ENCODE results near the gene CBX4.

CBX4 gene

DNA sequence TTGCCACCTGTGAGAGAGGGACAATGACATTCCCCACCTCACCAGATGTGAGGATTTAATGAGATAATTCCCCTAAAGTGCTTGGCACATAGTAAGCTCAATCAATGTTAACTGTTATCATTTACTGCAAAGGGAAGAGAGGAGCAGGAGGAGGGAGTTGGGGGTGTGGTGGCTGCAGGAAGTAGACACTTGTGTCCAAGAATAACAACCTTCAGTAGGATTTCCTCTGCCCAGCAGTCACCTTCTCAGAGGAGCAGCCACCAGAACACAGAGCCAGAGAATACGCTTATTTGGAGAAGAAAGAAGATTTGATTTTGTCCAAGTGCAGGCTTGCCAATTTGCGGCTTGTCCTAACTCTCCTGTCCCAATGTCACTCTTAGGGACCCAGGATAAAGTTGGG lies 10.2 kb downstream of the CBX4 start:
- no peak for DNase-seq

- no peak for DNase-seq
Measured at GRCh38 chr17:79826841-79827578, 12.2 kb downstream of the CBX4 start.

DNA sequence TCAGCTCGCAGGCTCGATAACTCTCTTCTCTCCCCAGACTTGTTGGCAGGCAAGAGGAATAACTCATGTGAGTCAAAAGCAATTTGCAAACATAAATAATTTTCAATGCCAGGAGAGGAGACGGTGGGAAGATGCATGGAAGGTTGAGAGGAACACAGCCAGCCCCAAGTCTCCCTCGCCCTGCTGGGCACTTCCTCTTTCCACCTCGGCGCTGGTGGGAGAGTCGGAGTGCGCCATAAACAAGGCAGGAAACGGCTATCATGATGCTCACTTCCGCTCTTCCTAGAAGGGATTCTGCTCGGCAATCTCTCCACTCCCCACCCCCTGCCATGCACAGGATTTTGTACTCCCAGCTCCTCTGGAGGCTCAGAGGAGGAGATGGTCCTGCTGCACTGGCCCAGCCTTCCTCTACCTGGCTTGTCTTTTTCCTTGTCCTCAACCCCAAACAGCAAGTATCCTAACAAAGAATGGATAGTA lies 13.0 kb downstream of the CBX4 start:
- no peak for DNase-seq

- no peak for DNase-seq
Measured at GRCh38 chr17:79825580-79825921, 13.7 kb downstream of the CBX4 start.

DNA sequence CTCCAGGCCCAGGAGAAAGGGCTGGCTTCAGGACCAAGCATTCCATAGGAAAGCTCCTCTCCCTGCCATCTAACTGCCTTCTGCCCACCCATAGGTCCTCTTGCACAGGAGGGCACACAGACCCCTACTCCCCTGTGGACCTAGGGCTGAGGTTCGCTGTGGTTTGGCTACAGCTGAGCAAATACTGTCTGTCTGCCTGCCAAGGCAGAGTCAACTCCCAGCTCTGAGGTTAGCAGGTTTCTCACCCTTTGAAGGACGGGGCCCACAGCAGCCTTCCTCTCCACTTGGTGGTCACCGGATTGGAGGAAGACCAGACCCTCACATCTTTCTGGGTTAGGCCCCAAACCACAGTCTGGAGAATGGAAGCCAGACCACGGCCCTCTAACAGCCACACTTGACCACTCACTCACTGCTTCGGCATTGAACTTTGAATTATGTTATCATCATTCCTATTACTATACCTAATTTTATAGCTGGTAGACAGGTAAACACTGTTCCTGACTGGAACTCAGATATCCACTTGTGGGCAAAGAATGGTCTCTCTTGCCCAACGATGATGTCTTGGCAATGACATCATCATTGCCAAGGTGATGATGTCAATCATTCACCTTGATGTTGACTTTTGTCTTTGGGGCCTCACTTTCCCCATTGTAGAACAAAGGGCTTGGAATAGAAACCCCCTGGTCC lies 14.2 kb downstream of the CBX4 start:
- no peak for DNase-seq

DNA sequence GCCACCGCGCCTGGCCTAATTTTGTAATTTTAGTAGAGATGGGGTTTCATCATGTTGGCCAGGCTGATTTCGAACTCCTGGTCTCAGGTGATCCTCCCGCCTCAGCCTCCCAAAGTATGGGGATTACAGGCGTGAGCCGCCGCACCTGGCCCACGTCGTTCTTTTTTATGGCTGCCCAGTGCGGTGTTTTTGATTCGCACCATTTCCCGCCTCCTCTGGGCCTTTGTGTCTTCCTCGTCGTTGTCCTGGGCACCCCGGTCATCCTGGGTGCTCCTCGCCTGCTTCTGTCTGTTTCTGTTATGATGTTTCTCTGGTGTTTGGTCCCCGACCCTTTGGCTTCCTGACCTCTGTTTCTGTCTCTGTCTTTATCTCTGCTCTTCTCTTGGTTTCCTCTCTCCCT lies 15.0 kb downstream of the CBX4 start:
- no peak for DNase-seq

- DNase-seq: no peak
Measured at GRCh38 chr17:79822583-79823124, 16.6 kb downstream of the CBX4 start.

- DNase-seq: no peak
Measured at GRCh38 chr17:79821331-79822095, 17.7 kb downstream of the CBX4 start.

- no peak for DNase-seq
Measured at GRCh38 chr17:79820959-79821330, 18.3 kb downstream of the CBX4 start.

DNA sequence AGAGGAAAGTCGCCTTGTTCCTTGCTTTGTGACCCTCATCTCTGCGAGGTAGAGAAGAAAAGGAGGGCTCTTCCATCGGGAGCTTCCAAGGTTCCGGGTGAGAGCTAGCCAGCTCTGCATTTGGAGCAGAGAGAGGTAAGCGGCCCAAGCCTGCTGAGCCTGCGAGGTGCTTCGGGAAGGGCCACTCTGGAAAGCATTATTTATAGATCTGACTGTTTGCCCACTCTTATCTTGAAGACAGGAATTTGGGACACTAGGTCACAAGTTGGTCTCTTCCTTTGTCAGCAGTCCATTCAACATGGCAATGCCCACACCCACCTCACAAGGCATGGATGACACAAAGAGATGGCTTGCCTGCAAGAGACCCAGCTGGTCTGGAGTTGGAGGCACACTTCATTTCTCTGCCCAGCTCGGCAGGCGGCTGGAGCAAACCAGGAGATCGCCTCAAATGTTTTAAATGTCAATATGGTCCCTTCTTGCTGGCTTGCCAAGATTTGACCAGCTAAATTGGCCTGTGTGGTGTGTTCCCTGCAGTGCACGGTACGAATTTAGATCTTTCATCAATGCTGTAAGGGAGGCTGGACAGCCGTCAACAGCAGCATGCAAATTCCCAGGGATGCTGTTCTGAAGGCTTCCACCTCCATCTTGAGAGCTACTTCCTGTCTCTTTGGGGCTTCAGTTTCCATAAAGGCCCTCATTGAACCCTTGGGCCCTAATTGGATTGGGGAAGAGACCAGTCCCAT lies 19.5 kb downstream of the CBX4 start:
- no peak for DNase-seq

DNA sequence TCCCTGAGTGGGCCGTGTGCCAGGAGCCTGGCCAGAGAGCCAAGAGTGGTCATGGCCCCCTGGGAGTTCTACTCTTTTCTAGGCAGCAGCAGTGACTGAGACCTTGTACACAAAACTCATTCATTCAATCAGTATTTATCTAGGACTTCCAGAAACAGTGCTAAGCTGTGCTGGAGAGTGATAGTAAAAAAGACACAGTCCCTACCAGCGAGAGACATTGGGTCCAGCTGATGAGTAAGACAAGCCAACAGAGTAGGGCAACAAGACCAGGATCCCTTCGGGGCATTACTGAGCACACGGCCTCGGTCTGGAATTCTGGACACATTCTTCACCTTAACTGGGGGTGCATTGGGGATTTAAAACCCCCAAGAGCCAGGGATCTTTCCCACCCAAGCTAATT lies 20.2 kb downstream of the CBX4 start:
- DNase-seq: no peak

DNA sequence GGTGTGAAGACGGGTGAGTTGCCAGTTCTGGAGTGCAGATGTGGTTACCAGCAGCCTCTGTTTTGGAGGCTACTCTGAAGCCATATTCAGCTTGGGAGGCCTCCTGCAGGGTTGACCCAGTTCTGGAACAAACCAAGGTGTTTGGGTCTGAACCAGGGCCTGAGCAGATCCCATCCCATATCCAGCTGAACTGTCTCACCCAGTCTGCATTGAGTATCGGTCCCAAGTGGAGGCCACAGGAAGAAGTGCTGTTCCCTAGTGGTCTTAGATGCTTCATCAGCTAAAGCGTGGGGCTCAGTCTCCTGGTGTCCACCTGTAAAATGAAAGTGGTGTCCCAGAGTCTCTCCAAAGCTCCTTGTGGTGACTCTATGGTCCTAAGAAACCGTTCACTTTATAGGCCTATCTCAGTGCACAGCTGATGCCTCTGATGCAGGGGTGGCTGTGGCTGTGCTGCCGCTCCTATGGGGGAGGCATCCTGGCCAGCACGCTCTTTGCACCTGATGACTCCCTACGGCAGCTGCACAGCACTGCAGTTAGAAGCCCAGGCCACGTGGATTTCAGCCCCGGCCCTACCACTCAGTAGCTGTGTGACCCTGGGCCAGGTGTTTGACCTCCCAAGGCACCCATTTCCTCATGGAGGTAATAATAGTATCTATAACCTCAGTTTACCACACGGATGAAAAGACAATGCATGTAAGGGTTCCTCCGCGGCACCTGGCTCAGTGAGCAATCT lies 21.0 kb downstream of the CBX4 start:
- no peak for DNase-seq

DNA sequence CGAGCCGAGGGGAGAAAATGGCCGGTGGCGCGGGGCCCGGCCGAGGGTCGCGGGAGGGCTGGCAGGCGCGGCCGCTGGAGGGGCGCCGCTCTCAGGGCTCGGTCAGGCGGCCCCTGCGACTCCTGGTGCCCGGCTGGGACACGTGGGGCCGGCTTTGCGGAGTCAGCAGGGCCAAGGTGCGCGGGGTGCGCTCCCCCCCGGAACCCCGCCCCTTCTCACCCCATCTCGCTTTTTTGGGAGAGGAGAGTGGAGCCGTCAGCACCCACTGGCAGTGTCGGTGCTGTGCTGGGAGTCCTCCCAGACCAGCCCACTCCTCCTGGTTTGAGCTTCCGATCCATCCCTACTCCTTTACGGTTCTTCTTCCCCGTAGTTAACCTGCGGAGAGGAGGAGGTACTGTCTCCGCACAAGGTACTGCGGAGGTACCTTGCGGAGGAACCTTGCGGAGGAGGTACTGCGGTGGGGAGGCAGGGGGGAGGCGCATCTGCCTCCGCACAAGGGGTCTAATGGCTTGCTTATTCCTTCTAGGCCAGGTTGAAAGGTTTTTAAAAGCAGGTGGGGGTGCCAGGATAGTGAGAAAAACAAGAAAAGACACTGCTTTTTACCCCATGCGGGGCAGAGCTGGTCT lies 23.3 kb downstream of the CBX4 start:
- DNase-seq: no peak

GRCh38 chr17:79814974-79815835 lies 24.0 kb downstream of the CBX4 start:
- DNase-seq: no peak

DNA sequence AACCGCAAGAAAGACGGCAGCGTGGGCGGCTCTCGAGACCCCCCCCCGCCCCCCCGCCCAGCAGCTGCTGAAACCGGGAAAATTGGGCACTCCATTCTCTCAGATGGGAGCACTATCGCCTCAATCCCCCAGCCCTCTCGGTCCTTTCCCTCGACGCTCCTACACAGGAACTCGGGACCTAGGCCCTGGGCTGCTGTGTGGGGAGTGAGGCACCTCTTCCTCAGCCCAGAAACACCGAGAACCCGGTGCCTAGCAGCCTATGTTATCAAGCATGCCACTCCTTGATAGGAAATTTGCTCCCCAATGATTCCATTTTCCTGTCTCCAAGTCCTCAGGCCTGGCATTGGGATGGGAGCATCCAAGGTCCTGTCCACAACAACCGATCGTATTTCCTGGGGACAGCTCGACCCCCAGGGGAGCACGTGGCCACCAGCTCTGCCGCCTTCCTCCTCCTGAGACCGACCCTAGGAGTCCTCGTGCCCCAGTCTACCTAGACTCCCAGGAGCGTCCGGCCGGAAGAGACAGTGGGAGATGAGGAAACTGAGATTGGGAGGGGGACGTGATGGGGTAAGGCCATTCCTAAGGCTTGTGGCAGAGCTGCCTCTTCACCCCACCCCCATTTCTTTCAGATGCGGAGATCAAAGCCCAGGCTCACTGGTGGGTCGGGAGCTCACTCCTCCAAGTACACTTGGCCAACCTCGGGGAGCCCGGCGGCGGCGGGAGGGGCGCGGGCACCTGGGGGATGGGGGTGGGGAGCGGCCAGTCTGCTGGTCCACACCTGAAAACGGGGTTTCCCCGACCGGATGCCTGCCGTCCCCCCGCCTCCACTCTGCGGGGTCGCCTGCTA lies 24.9 kb downstream of the CBX4 start:
- DNase-seq: no peak

GRCh38 chr17:79813297-79814126 lies 25.7 kb downstream of the CBX4 start:
- DNase-seq: no peak

DNA sequence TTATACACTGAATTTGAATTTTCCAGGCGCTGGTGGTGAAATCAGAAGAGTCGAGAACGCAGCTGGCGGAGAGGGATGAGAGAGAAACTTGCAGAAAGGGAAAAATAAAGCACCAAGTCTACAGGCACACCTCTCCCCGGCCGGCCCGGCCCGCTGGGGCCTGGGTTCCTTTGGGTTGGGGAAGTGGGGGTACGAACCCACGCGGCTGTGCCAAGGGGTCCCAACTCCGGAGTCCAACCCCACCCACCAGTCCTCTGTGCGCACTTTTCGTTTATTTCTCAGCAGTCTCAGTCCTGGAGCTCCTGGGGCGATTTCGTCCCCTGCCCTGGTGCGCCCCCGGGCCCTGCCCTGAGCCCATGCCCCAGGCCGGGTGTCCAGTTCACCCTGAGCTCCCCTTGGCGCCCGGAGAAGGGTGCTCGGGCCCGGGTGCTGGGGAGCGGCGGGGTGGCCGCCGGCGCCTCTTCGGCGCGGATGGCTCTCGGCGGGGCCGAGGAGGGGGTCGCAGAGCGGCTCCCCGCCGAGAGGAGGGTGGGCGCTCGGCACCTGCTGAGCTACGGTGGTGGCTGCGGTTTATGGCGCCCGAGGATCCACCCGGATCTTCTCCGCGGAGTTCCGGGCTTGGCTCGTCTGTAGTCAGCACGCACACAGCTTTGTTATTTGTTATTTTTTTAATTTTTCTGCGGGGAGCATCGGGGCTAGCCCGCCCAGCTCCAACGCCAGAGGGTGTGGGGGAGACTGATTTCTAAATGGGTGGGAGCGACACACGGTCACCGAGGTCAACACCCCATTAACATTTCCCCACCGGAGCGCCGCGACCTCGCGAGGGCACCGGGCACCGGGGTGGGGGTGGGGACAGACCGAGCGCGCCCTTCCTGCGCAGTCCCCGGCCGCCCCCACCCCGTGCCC lies 26.6 kb downstream of the CBX4 start:
- DNase-seq: no peak

- DNase-seq: no peak
Measured at GRCh38 chr17:79811868-79812352, 27.3 kb downstream of the CBX4 start.

Data from activated CD4-positive, alpha-beta T cell treated with anti-CD3 and anti-CD28 coated beads for 48 hours (primary cell).